DOHH2 (cell line): Measurements from ENCODE around the gene PDE3B.
"Not testable (repeated sequence)": the region's sequence is repeated elsewhere in the genome, so short reads cannot be mapped to it uniquely, and the experiment has no call there.

ENCODE experiments used
- H3F3A ChIP-seq: fragments of 200-600 bp; sonication (generic), shearing (Covaris generic); 2 replicates; pipeline ENCODE4 v1.6.0; 2016; ENCODE audit warnings: antibody characterized with exemption, mild to moderate bottlenecking; ENCODE audit not compliant: control insufficient read depth, insufficient read depth
- H3K27ac ChIP-seq: fragments of 200-600 bp; sonication (generic); 2 replicates; pipeline ENCODE4 v1.5.1; 2014; ENCODE audit warnings: low read depth, mild to moderate bottlenecking, low read length, moderate library complexity
- H3K27me3 ChIP-seq: fragments of 200-600 bp; sonication (generic); 2 replicates; pipeline ENCODE4 v1.6.1; 2014; ENCODE audit warnings: mild to moderate bottlenecking, low read length, mixed read lengths; ENCODE audit not compliant: control insufficient read depth
- H3K36me3 ChIP-seq: fragments of 200-600 bp; sonication (generic); 2 replicates; pipeline ENCODE4 v1.6.1; 2014; ENCODE audit warnings: mild to moderate bottlenecking, low read length, moderate library complexity, mixed read lengths; ENCODE audit not compliant: control insufficient read depth
- H3K4me1 ChIP-seq: fragments of 200-600 bp; sonication (generic); 2 replicates; pipeline ENCODE4 v1.6.1; 2014; ENCODE audit warnings: mild to moderate bottlenecking, low read length, mixed read lengths; ENCODE audit not compliant: control insufficient read depth
- H3K4me2 ChIP-seq: fragments of 200-600 bp; sonication (generic); 2 replicates; pipeline ENCODE4 v1.6.0; 2014; ENCODE audit warnings: mild to moderate bottlenecking, low read length, moderate library complexity
- H3K4me3 ChIP-seq: fragments of 200-600 bp; sonication (generic); 2 replicates; pipeline ENCODE4 v1.5.1; 2014; ENCODE audit warnings: mild to moderate bottlenecking, low read length, mixed read lengths
- H3K79me2 ChIP-seq: fragments of 200-600 bp; sonication (generic); 2 replicates; pipeline ENCODE4 v1.6.1; 2014; ENCODE audit warnings: mild to moderate bottlenecking, low read length, mixed read lengths; ENCODE audit not compliant: control insufficient read depth
- H3K9me2 ChIP-seq: fragments of 200-600 bp; sonication (generic); replicated peaks from 2 replicates; pipeline ENCODE4 v1.6.1; 2014; ENCODE audit warnings: mild to moderate bottlenecking, low read length, mixed read lengths; ENCODE audit not compliant: control insufficient read depth
- H3K9me3 ChIP-seq: fragments of 200-600 bp; sonication (generic); 2 replicates; pipeline ENCODE4 v1.6.1; 2014; ENCODE audit warnings: antibody characterized with exemption, low read length, mixed read lengths; ENCODE audit not compliant: control insufficient read depth, insufficient read depth
- H4K20me1 ChIP-seq: fragments of 200-600 bp; sonication (generic); 2 replicates; pipeline ENCODE4 v1.6.0; 2014; ENCODE audit warnings: low read depth, mild to moderate bottlenecking, antibody characterized with exemption, low read length, moderate library complexity; ENCODE audit not compliant: control insufficient read depth, insufficient read depth
- CTCF ChIP-seq: fragments of 200-600 bp; sonication (generic); IDR thresholded peaks from one replicate; pipeline ENCODE4 v1.5.1; 2014; ENCODE audit warnings: antibody characterized with exemption, mild to moderate bottlenecking, low read depth, low read length; ENCODE audit not compliant: poor library complexity, severe bottlenecking
- EZH2phosphoT487 ChIP-seq: fragments of 200-600 bp; sonication (generic); IDR thresholded peaks from 2 replicates; pipeline ENCODE4 v1.6.1; 2017; ENCODE audit warnings: borderline replicate concordance, mild to moderate bottlenecking, antibody characterized with exemption, low read length, moderate library complexity, mixed read lengths

The PDE3B gene

GRCh38 chr11:14687456-14687855 is 43.9 kb downstream of the PDE3B start:
- no peaks in the 10 kb centered on the region for H3K9me3 ChIP-seq
- H3K4me3 ChIP-seq = no peak overlapping the region
- H3K4me1 ChIP-seq = no peaks in the 10 kb centered on the region
- TF ChIP-seq EZH2phosphoT487 (no peak), CTCF (no peak)
- H4K20me1 ChIP-seq = no peaks in the 10 kb centered on the region
- H3K9me2 ChIP-seq = no peaks in the 10 kb centered on the region
- H3K36me3 ChIP-seq = no peaks in the 10 kb centered on the region
- no peaks in the 10 kb centered on the region for H3K79me2 ChIP-seq
- no peak overlapping the region for H3K4me2 ChIP-seq
- no peaks in the 10 kb centered on the region for H3F3A ChIP-seq
- no peak overlapping the region for H3K27ac ChIP-seq
- no peaks in the 10 kb centered on the region for H3K27me3 ChIP-seq

GRCh38 chr11:14687943-14688627 is 44.5 kb downstream of the PDE3B start:
- Histone ChIP-seq H3K9me2 (no peaks in the 10 kb centered on the region), H3K27me3 (no peaks in the 10 kb centered on the region), H3F3A (no peaks in the 10 kb centered on the region), H3K27ac (no peak overlapping the region), H3K79me2 (no peaks in the 10 kb centered on the region), H3K36me3 (no peaks in the 10 kb centered on the region), H4K20me1 (no peaks in the 10 kb centered on the region), H3K9me3 (no peaks in the 10 kb centered on the region), H3K4me3 (no peak overlapping the region), H3K4me2 (no peak overlapping the region), H3K4me1 (no peaks in the 10 kb centered on the region)
- TF ChIP-seq CTCF (no peak), EZH2phosphoT487 (no peak)

GRCh38 chr11:14695656-14696055 is 52.1 kb downstream of the PDE3B start:
- H4K20me1 ChIP-seq, H3K27me3 ChIP-seq, H3F3A ChIP-seq, H3K9me2 ChIP-seq, H3K4me1 ChIP-seq, H3K79me2 ChIP-seq, H3K4me2 ChIP-seq, H3K36me3 ChIP-seq, H3K27ac ChIP-seq, H3K9me3 ChIP-seq, H3K4me3 ChIP-seq: not testable (repeated sequence)

- no peaks in the 10 kb centered on the region for H3K27me3 ChIP-seq
- no peak overlapping the region for H3K4me2 ChIP-seq
- peaks cover 9% of the 10 kb centered on the region; the same call in 1 of the 2 replicates for H3K9me3 ChIP-seq
- H3K9me2 ChIP-seq = no peaks in the 10 kb centered on the region
- no peak overlapping the region for H3K4me3 ChIP-seq
- H3K36me3 ChIP-seq = no peaks in the 10 kb centered on the region
- no peaks in the 10 kb centered on the region for H3K79me2 ChIP-seq
- H4K20me1 ChIP-seq = no peaks in the 10 kb centered on the region
- H3K4me1 ChIP-seq = peaks cover 18% of the 10 kb centered on the region
- no peak for TF ChIP-seq CTCF
- no peak for TF ChIP-seq EZH2phosphoT487
- H3F3A ChIP-seq = no peaks in the 10 kb centered on the region
- no peak overlapping the region for H3K27ac ChIP-seq
Measured at GRCh38 chr11:14698771-14699170, 55.2 kb downstream of the PDE3B start.
